Peyer's patch (tissue), 4 donors: Measurements from ENCODE around the gene CHID1.

Experiments used
- POLR2A ChIP-seq, 2 donors: fragments of 450-650 bp; IDR thresholded peaks; one replicate each; pipeline ENCODE4 v1.5.1; 2017; ENCODE audit warnings: antibody characterized with exemption in 2 of 2, mild to moderate bottlenecking in 2 of 2, moderate library complexity in 2 of 2
- TF ChIP-seq, protein P1 (sequence below), 6 experiments: fragments of 450-650 bp in 4 of 6; fragments of 200-600 bp in 2 of 6; sonication (generic) in 1 of 6; IDR thresholded peaks; one replicate each; pipeline ENCODE4 v1.5.1; 2017 to 2019; ENCODE audit warnings: antibody characterized with exemption in 6 of 6, mild to moderate bottlenecking in 3 of 6, moderate library complexity in 1 of 6

DNA sequence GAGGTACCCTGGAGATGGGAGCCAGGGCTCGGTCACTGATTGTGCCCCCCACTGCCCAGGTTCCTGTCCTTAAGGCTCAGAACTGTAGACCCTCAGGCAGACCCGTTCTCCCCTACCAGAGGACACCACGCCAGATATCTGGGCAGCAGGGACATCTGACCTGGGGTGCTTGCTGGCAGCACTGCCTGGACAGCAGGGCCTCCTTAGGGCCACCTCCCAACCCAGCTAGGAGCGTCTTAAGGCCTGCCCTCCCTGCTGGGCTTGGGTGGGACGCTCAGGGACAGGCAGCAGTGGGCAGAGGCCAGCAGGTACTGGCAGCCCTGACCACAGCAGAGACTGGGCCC lies 71.4 kb downstream of the CHID1 start:
- TF ChIP-seq, protein P1, sequence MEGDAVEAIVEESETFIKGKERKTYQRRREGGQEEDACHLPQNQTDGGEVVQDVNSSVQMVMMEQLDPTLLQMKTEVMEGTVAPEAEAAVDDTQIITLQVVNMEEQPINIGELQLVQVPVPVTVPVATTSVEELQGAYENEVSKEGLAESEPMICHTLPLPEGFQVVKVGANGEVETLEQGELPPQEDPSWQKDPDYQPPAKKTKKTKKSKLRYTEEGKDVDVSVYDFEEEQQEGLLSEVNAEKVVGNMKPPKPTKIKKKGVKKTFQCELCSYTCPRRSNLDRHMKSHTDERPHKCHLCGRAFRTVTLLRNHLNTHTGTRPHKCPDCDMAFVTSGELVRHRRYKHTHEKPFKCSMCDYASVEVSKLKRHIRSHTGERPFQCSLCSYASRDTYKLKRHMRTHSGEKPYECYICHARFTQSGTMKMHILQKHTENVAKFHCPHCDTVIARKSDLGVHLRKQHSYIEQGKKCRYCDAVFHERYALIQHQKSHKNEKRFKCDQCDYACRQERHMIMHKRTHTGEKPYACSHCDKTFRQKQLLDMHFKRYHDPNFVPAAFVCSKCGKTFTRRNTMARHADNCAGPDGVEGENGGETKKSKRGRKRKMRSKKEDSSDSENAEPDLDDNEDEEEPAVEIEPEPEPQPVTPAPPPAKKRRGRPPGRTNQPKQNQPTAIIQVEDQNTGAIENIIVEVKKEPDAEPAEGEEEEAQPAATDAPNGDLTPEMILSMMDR (IDR thresholded peaks at IDR 0.05) = no peak
- no peak for TF ChIP-seq POLR2A (IDR thresholded peaks at IDR 0.05)
